CD4-positive, alpha-beta T cell treated with Interleukin-6 for 4 hours (primary cell): Measurements from ENCODE around the gene KCTD8.

ENCODE experiments used
- DNase-seq: peaks from one replicate; pipeline ENCODE4 v3.0.0-alpha.2; 2020; ENCODE audit warnings: mixed read lengths

Gene KCTD8

GRCh38 chr4:44160776-44161367 is 287.7 kb downstream of the KCTD8 start:
- DNase-seq: no peak

GRCh38 chr4:44159991-44160390 is 288.6 kb downstream of the KCTD8 start:
- DNase-seq: no peak

GRCh38 chr4:44157611-44158277 is 290.9 kb downstream of the KCTD8 start:
- DNase-seq: no peak

GRCh38 chr4:44150091-44150576 is 298.5 kb downstream of the KCTD8 start:
- DNase-seq: no peak

GRCh38 chr4:44149282-44149681 is 299.3 kb downstream of the KCTD8 start:
- no peak for DNase-seq

GRCh38 chr4:44147571-44148075 is 301.0 kb downstream of the KCTD8 start:
- DNase-seq: no peak

DNA sequence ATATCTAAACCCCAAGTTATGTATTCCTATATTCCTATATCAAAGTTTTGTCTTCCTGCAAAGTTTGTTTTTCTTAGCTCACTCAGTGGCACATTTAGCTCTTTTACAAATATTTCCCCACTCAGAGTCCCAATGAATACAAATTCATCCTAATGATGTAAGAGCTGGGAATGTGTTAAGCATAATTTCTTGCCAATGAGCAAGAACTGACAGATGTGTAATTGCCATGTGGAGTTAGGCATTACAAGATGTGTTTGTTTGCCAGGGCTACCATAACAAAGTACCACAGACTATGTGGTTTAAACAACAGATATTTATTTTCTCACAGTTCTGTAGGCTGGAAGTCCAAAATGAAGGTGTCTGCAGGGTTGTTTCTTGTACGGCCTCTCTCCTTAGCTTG is 302.1 kb downstream of the KCTD8 start:
- DNase-seq: no peak

GRCh38 chr4:44145868-44146267 is 302.7 kb downstream of the KCTD8 start:
- no peak for DNase-seq

DNA sequence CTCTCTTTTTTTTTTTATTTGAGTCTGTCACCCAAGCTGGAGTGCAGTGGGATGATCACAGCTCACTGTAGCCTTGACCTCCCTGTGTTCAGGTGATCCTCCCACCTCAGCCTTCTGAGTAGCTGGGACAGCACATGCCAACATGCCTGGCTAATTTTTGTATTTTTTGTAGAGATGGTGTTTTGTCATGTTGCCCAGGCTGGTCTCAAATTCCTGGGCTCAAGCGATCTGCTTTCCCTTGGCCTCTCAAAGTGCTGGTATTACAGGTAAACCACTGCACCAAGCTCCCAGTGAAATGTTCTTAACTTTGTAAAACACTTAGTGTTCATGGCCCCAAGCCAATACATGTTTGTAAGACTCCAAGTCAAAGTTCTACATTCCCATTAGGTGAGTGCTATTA is 316.1 kb downstream of the KCTD8 start:
- no peak for DNase-seq
